ENCODE results near the gene NPEPL1. TPM values are rescaled to one million over a fixed set of nuclear protein-coding genes. Genes with fewer than 3 reads are reported as not detected.

NPEPL1 gene
- total and polyA plus RNA-seq, 2 donors (not counting 3 experiments of a cell fraction or from before 2014, with no cell fraction given): 22.5 to 40.8 TPM

DNA sequence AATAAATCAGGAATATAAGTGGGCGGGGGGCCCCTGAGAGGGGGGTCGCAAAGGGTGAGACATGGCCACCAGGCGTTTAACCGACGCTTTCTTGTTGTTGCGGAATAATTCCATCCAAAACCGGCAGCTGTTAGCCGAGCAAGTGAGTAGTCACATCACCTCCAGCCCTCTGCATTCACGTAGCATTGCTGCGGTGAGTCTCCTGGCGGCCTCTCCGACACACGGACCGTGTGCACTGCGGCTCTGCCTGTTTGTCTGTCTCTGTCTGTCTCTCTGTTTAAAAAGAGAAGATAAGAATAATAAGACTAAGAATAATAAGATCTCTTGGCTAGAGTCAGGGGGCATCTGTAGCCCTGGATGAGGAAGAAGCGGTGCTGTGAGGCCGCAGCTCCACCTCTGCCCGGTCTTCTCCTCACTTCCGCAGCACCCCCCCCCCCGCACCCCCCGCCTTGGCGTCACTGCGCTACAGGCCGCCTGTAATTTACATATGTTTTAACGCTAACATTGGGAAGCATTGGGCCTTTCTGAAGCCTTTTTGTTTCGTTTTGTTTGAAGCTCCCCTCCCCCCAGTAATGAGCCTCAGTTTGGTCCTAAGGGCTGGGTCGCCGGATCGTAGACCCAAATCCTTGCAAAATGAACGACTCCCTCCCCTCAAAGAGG lies 40.5 kb upstream of the NPEPL1 start:
- peaks cover 60% of the 10 kb centered on the region for H3K79me2 ChIP-seq (ENCODE audit: control insufficient read depth, insufficient read depth, low read length)
- FAIRE-seq (peak; percentile 82), DNase-seq (ENCODE audit: low read depth, low spot score) (peak; percentile 74)
- ChIA-PET POLR2A (interaction anchor here (0.6 to 0.9 kb wide), 3 partner anchors 9 to 244 kb away, joined by 3 read pairs; no protein-coding TSS in a partner anchor), CTCF (interaction anchor here (0.8 to 3.5 kb wide), 11 partner anchors 9 to 256 kb away, joined by 3 to 71 read pairs (median 6); no protein-coding TSS in a partner anchor)
- TF ChIP-seq POLR2AphosphoS5 (IDR thresholded peaks at IDR 0.05; ENCODE audit: insufficient read depth, low read depth, low read length) (peak; percentile 67), POLR2A (IDR thresholded peaks at IDR 0.05; ENCODE audit: low read depth, low read length) (peak; percentile 75)
- TF ChIP-seq, protein P1, sequence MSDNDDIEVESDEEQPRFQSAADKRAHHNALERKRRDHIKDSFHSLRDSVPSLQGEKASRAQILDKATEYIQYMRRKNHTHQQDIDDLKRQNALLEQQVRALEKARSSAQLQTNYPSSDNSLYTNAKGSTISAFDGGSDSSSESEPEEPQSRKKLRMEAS (IDR thresholded peaks at IDR 0.05; ENCODE audit: insufficient read depth, insufficient read length): no peak
- no peaks in the 10 kb centered on the region for H3K9me3 ChIP-seq (replicated peaks; ENCODE audit: control insufficient read depth, insufficient read depth, low read length)
- H2AFZ ChIP-seq (ENCODE audit: low read depth, low read length): no peak overlapping the region
- intact Hi-C loops (cut with micrococcal nuclease) (loop anchor here (1.0 to 10.0 kb wide), 7 partner anchors 8 to 415 kb away; partner anchors contain the start of genes GNAS, GNAS-AS1, NPEPL1 and TUBB1), dilution Hi-C loops (cut with MboI; ENCODE audit: extremely low pct_ligation_motif_present, low sequenced_read_pairs) (loop anchor here (25.0 kb wide), 1 partner anchor 415 kb away; the partner anchor contains the start of gene ANKRD60)
- peak overlapping the region; percentile 81 for H3K27ac ChIP-seq (ENCODE audit: insufficient read depth, low read depth, low read length)
- peak overlapping the region; percentile 86 to 93 (median 89) for H3K4me3 ChIP-seq (replicated peaks in 1 of 3; ENCODE audit: insufficient read depth in 1 of 3, low read depth in 1 of 3, low read length in 3 of 3)
- no peaks in the 10 kb centered on the region for H3K9me1 ChIP-seq (replicated peaks; ENCODE audit: control insufficient read depth, extremely low read depth, insufficient read depth, low read length)
- no peaks in the 10 kb centered on the region for H3K27me3 ChIP-seq (ENCODE audit: control insufficient read depth in 2 of 2, insufficient read depth in 2 of 2, low read length in 2 of 2)
- peaks cover 3% of the 10 kb centered on the region for H4K20me1 ChIP-seq (replicated peaks; ENCODE audit: control insufficient read depth, extremely low read depth, insufficient read depth, low read length)
- peaks cover 37% of the 10 kb centered on the region for H3K4me1 ChIP-seq (ENCODE audit: control insufficient read depth, extremely low read depth, insufficient read depth, low read length)
- H3K4me2 ChIP-seq (ENCODE audit: insufficient read depth, low read length): peak overlapping the region; percentile 97
- TSS peak; percentile 92 for BruUV-seq (replicated peaks)
- H3K9ac ChIP-seq (replicated peaks; ENCODE audit: extremely low read depth, insufficient read depth, low read length): peak overlapping the region; percentile 96
- H3K36me3 ChIP-seq (ENCODE audit: control insufficient read depth in 2 of 2, extremely low read depth in 1 of 2, insufficient read depth in 2 of 2, low read length in 2 of 2): peaks cover 0 to 2% of the 10 kb centered on the region in 2 experiments

DNA sequence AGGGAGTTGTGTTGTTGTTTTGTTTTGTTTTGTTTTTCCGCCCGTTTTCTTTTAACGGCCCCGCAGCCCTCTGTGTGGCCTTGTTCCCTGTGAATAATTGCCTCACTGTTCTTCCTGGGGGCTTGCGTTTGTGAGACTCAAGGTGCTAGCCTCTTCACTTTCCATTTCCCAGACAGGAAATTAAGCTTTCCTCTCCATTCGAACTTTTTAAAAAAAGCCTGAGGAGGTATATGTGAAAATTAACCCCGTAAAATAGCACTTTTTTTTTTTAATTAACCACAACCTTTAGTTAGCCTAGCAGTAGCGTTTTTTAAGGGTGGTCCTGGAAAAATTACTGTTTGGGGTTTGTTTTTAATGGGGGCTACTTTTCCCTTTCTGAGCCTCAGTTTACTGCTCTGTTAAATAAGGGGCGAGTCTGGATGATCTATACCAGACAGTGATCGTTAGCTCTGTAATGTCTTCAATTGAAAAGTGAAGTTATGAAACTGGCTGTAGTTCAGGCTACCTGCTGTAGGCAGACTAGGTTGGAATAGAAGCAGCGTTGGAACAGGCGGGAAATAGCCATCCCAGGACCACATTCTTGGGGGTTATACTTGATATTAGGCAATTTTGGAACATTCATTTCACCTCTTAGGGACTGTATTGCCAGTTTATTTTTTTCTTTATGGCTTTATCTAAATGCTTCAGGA lies 39.9 kb upstream of the NPEPL1 start:
- TF ChIP-seq POLR2A (IDR thresholded peaks at IDR 0.05; ENCODE audit: low read depth, low read length) (no peak), MYC (IDR thresholded peaks at IDR 0.05; ENCODE audit: low read depth, low read length) (no peak), FOS (IDR thresholded peaks at IDR 0.05; ENCODE audit: borderline replicate concordance, insufficient read depth, low read length) (no peak), GATA2 (IDR thresholded peaks at IDR 0.05; ENCODE audit: insufficient read depth, insufficient read length, low read depth, low read length) (no peak), JUN (IDR thresholded peaks at IDR 0.05; ENCODE audit: borderline replicate concordance, insufficient read depth, insufficient read length, low read depth) (no peak), POLR2AphosphoS5 (IDR thresholded peaks at IDR 0.05; ENCODE audit: insufficient read depth, low read depth, low read length) (no peak), EZH2 (IDR thresholded peaks at IDR 0.05; ENCODE audit: borderline replicate concordance, low read depth, low read length, severe bottlenecking) (no peak)
- TF ChIP-seq, protein P2, sequence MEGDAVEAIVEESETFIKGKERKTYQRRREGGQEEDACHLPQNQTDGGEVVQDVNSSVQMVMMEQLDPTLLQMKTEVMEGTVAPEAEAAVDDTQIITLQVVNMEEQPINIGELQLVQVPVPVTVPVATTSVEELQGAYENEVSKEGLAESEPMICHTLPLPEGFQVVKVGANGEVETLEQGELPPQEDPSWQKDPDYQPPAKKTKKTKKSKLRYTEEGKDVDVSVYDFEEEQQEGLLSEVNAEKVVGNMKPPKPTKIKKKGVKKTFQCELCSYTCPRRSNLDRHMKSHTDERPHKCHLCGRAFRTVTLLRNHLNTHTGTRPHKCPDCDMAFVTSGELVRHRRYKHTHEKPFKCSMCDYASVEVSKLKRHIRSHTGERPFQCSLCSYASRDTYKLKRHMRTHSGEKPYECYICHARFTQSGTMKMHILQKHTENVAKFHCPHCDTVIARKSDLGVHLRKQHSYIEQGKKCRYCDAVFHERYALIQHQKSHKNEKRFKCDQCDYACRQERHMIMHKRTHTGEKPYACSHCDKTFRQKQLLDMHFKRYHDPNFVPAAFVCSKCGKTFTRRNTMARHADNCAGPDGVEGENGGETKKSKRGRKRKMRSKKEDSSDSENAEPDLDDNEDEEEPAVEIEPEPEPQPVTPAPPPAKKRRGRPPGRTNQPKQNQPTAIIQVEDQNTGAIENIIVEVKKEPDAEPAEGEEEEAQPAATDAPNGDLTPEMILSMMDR (IDR thresholded peaks at IDR 0.05; ENCODE audit: extremely low read depth in 1 of 2, insufficient read depth in 1 of 2, low read depth in 1 of 2, low read length in 2 of 2): no peak
- TF ChIP-seq, protein P1 (IDR thresholded peaks at IDR 0.05; ENCODE audit: insufficient read depth, insufficient read length): no peak
- Histone ChIP-seq H3K27ac (ENCODE audit: insufficient read depth, low read depth, low read length) (peak overlapping the region; percentile 81), H3K36me3 (ENCODE audit: control insufficient read depth in 2 of 2, extremely low read depth in 1 of 2, insufficient read depth in 2 of 2, low read length in 2 of 2) (peaks cover 0 to 2% of the 10 kb centered on the region in 2 experiments), H3K4me1 (ENCODE audit: control insufficient read depth, extremely low read depth, insufficient read depth, low read length) (peaks cover 44% of the 10 kb centered on the region), H3K9me3 (replicated peaks; ENCODE audit: control insufficient read depth, insufficient read depth, low read length) (no peaks in the 10 kb centered on the region), H3K9me1 (replicated peaks; ENCODE audit: control insufficient read depth, extremely low read depth, insufficient read depth, low read length) (no peaks in the 10 kb centered on the region), H3K4me3 (replicated peaks in 1 of 3; ENCODE audit: insufficient read depth in 1 of 3, low read depth in 1 of 3, low read length in 3 of 3) (peak overlapping the region; percentile 86 to 93 (median 89)), H3K79me2 (ENCODE audit: control insufficient read depth, insufficient read depth, low read length) (peaks cover 66% of the 10 kb centered on the region), H3K4me2 (ENCODE audit: insufficient read depth, low read length) (peak overlapping the region; percentile 97), H3K27me3 (ENCODE audit: control insufficient read depth in 2 of 2, insufficient read depth in 2 of 2, low read length in 2 of 2) (no peaks in the 10 kb centered on the region), H2AFZ (ENCODE audit: low read depth, low read length) (no peak overlapping the region), H3K9ac (replicated peaks; ENCODE audit: extremely low read depth, insufficient read depth, low read length) (peak overlapping the region; percentile 96), H4K20me1 (replicated peaks; ENCODE audit: control insufficient read depth, extremely low read depth, insufficient read depth, low read length) (peaks cover 3% of the 10 kb centered on the region)
- ChIA-PET POLR2A (interaction anchor here (0.6 to 0.9 kb wide), 3 partner anchors 8 to 245 kb away, joined by 3 read pairs; no protein-coding TSS in a partner anchor), CTCF (interaction anchor here (0.6 to 3.5 kb wide), 6 partner anchors 11 to 435 kb away, joined by 3 to 71 read pairs (median 4); no protein-coding TSS in a partner anchor)
- intact Hi-C loops (cut with micrococcal nuclease): loop anchor here (1.0 to 10.0 kb wide), 7 partner anchors 8 to 416 kb away; partner anchors contain the start of genes GNAS, GNAS-AS1, NPEPL1 and TUBB1
- dilution Hi-C loops (cut with MboI; ENCODE audit: extremely low pct_ligation_motif_present, low sequenced_read_pairs): loop anchor here (25.0 kb wide), 1 partner anchor 415 kb away; the partner anchor contains the start of gene ANKRD60
- TSS peak; percentile 29 for BruUV-seq (replicated peaks)
- DNase-seq (ENCODE audit: low read depth, low spot score) (peak; percentile 44), FAIRE-seq (peak; percentile 48)

Data from endothelial cell of umbilical vein (primary cell).